ENCODE data around the gene MYCBP2.
A peak's percentile ranks its signal among the peaks of the same experiment; 100 is the strongest.
"Not testable (repeated sequence)": the region's sequence is repeated elsewhere in the genome, so short reads cannot be mapped to it uniquely, and the experiment has no call there.

MYCBP2 gene

GRCh38 chr13:77207943-77208342, 119.0 kb downstream of the MYCBP2 start:
- Mint-ChIP-seq H3K4me1 (ENCODE audit: low read depth in 2 of 2) (peaks cover 3 to 13% of the 10 kb centered on the region in 2 donors), H3K27me3 (no peaks in the 10 kb centered on the region), H3K27ac (peak overlapping the region in 1 of 2 donors; percentile 9), H3K36me3 (ENCODE audit: insufficient read depth) (peaks cover 40% of the 10 kb centered on the region), H3K4me3 (no peak overlapping the region), H3K9me3 (no peaks in the 10 kb centered on the region)
- DNase-seq (no peak), ATAC-seq (replicated peaks) (no peak)

GRCh38 chr13:77198995-77199394, 127.9 kb downstream of the MYCBP2 start:
- not testable (repeated sequence) for H3K9me3 Mint-ChIP-seq; H3K27me3 Mint-ChIP-seq; ATAC-seq (replicated peaks)

GRCh38 chr13:77196052-77196618, 130.8 kb downstream of the MYCBP2 start:
- Mint-ChIP-seq H3K4me1 (ENCODE audit: low read depth in 2 of 2) (peaks cover 0 to 4% of the 10 kb centered on the region in 2 donors), H3K4me3 (no peak overlapping the region), H3K27ac (no peak overlapping the region), H3K36me3 (ENCODE audit: insufficient read depth) (peaks cover 7% of the 10 kb centered on the region), H3K9me3 (no peaks in the 10 kb centered on the region), H3K27me3 (no peaks in the 10 kb centered on the region)
- ATAC-seq (replicated peaks) (no peak), DNase-seq (no peak)

More at GRCh38 chr13:77198995-77199394, 127.9 kb downstream of the MYCBP2 start:
- not testable (repeated sequence) for H3K27ac Mint-ChIP-seq; H3K4me3 Mint-ChIP-seq; H3K36me3 Mint-ChIP-seq (ENCODE audit: insufficient read depth); DNase-seq; H3K4me1 Mint-ChIP-seq (ENCODE audit: low read depth in 2 of 2)

GRCh38 chr13:77190349-77190958, 136.4 kb downstream of the MYCBP2 start:
- peaks cover 3 to 10% of the 10 kb centered on the region in 2 donors for H3K4me1 Mint-ChIP-seq (ENCODE audit: low read depth in 2 of 2)
- no peak overlapping the region for H3K27ac Mint-ChIP-seq
- no peak for DNase-seq
- ATAC-seq (replicated peaks), result no peak
- H3K27me3 Mint-ChIP-seq, result no peaks in the 10 kb centered on the region
- H3K9me3 Mint-ChIP-seq, result no peaks in the 10 kb centered on the region
- H3K36me3 Mint-ChIP-seq (ENCODE audit: insufficient read depth), result peaks cover 38% of the 10 kb centered on the region
- no peak overlapping the region for H3K4me3 Mint-ChIP-seq

GRCh38 chr13:77185721-77186120, 141.2 kb downstream of the MYCBP2 start:
- no peaks in the 10 kb centered on the region for H3K27me3 Mint-ChIP-seq
- ATAC-seq (replicated peaks) (no peak), DNase-seq (no peak)
- H3K4me1 Mint-ChIP-seq (ENCODE audit: low read depth in 2 of 2), result peaks cover 6 to 12% of the 10 kb centered on the region in 2 donors
- peak overlapping the region; percentile 49 for H3K27ac Mint-ChIP-seq
- peaks cover 70% of the 10 kb centered on the region for H3K36me3 Mint-ChIP-seq (ENCODE audit: insufficient read depth)
- no peaks in the 10 kb centered on the region for H3K9me3 Mint-ChIP-seq
- H3K4me3 Mint-ChIP-seq, result no peak overlapping the region

GRCh38 chr13:77184455-77184854, 142.4 kb downstream of the MYCBP2 start:
- Mint-ChIP-seq H3K36me3 (ENCODE audit: insufficient read depth) (peaks cover 82% of the 10 kb centered on the region), H3K27me3 (no peaks in the 10 kb centered on the region), H3K9me3 (no peaks in the 10 kb centered on the region), H3K27ac (peak overlapping the region; percentile 5 to 72), H3K4me3 (no peak overlapping the region), H3K4me1 (ENCODE audit: low read depth in 2 of 2) (peaks cover 6 to 12% of the 10 kb centered on the region in 2 donors)
- DNase-seq, result no peak
- ATAC-seq (replicated peaks), result peak; percentile 45

GRCh38 chr13:77180011-77180410, 146.9 kb downstream of the MYCBP2 start:
- ATAC-seq (replicated peaks) (no peak), DNase-seq (no peak)
- no peak overlapping the region for H3K27ac Mint-ChIP-seq
- H3K9me3 Mint-ChIP-seq, result no peaks in the 10 kb centered on the region
- H3K4me3 Mint-ChIP-seq, result no peak overlapping the region
- H3K27me3 Mint-ChIP-seq, result no peaks in the 10 kb centered on the region
- peaks cover 3 to 6% of the 10 kb centered on the region in 2 donors for H3K4me1 Mint-ChIP-seq (ENCODE audit: low read depth in 2 of 2)
- H3K36me3 Mint-ChIP-seq (ENCODE audit: insufficient read depth), result peaks cover 90% of the 10 kb centered on the region

- Mint-ChIP-seq H3K27ac (no peak overlapping the region), H3K4me1 (ENCODE audit: low read depth in 2 of 2) (peaks cover 0 to 4% of the 10 kb centered on the region in 2 donors), H3K4me3 (no peak overlapping the region), H3K36me3 (ENCODE audit: insufficient read depth) (peaks cover 83% of the 10 kb centered on the region), H3K27me3 (no peaks in the 10 kb centered on the region), H3K9me3 (no peaks in the 10 kb centered on the region)
- ATAC-seq (replicated peaks) (no peak), DNase-seq (no peak)
Observed at GRCh38 chr13:77177646-77178045, 149.2 kb downstream of the MYCBP2 start.

GRCh38 chr13:77176350-77176749, 150.5 kb downstream of the MYCBP2 start:
- DNase-seq (no peak), ATAC-seq (replicated peaks) (no peak)
- Mint-ChIP-seq H3K4me3 (no peak overlapping the region), H3K27ac (no peak overlapping the region), H3K9me3 (no peaks in the 10 kb centered on the region), H3K27me3 (no peaks in the 10 kb centered on the region), H3K36me3 (ENCODE audit: insufficient read depth) (peaks cover 80% of the 10 kb centered on the region), H3K4me1 (ENCODE audit: low read depth in 2 of 2) (peaks cover 5% of the 10 kb centered on the region in 2 donors)

GRCh38 chr13:77172650-77173049, 154.2 kb downstream of the MYCBP2 start:
- Mint-ChIP-seq H3K9me3 (no peaks in the 10 kb centered on the region), H3K36me3 (ENCODE audit: insufficient read depth) (peaks cover 78% of the 10 kb centered on the region), H3K27me3 (no peaks in the 10 kb centered on the region), H3K4me1 (ENCODE audit: low read depth in 2 of 2) (peaks cover 5 to 6% of the 10 kb centered on the region in 2 donors), H3K27ac (peak overlapping the region in 1 of 2 donors; percentile 25), H3K4me3 (no peak overlapping the region)
- DNase-seq (no peak), ATAC-seq (replicated peaks) (peak; percentile 67)

GRCh38 chr13:77171451-77171850, 155.4 kb downstream of the MYCBP2 start:
- Mint-ChIP-seq H3K4me1 (ENCODE audit: low read depth in 2 of 2) (peaks cover 5 to 12% of the 10 kb centered on the region in 2 donors), H3K27ac (peak overlapping the region in 1 of 2 donors; percentile 81), H3K36me3 (ENCODE audit: insufficient read depth) (peaks cover 70% of the 10 kb centered on the region), H3K9me3 (no peaks in the 10 kb centered on the region), H3K4me3 (no peak overlapping the region), H3K27me3 (no peaks in the 10 kb centered on the region)
- ATAC-seq (replicated peaks) (no peak), DNase-seq (no peak)

GRCh38 chr13:77168237-77168636, 158.7 kb downstream of the MYCBP2 start:
- Mint-ChIP-seq H3K4me1 (ENCODE audit: low read depth in 2 of 2) (peaks cover 4 to 17% of the 10 kb centered on the region in 2 donors), H3K36me3 (ENCODE audit: insufficient read depth) (peaks cover 75% of the 10 kb centered on the region), H3K4me3 (no peak overlapping the region), H3K27ac (no peak overlapping the region), H3K9me3 (no peaks in the 10 kb centered on the region), H3K27me3 (no peaks in the 10 kb centered on the region)
- DNase-seq (no peak), ATAC-seq (replicated peaks) (no peak)

- no peak overlapping the region for H3K4me3 Mint-ChIP-seq
- no peaks in the 10 kb centered on the region for H3K27me3 Mint-ChIP-seq
- H3K36me3 Mint-ChIP-seq (ENCODE audit: insufficient read depth), result peaks cover 29% of the 10 kb centered on the region
- H3K27ac Mint-ChIP-seq, result no peak overlapping the region
- H3K9me3 Mint-ChIP-seq, result no peaks in the 10 kb centered on the region
- ATAC-seq (replicated peaks) (no peak), DNase-seq (no peak)
- peaks cover 0 to 5% of the 10 kb centered on the region in 2 donors for H3K4me1 Mint-ChIP-seq (ENCODE audit: low read depth in 2 of 2)
Observed at GRCh38 chr13:77150651-77151050, 176.2 kb downstream of the MYCBP2 start.

- ATAC-seq (replicated peaks) (no peak), DNase-seq (no peak)
- no peak overlapping the region for H3K27ac Mint-ChIP-seq
- H3K4me1 Mint-ChIP-seq (ENCODE audit: low read depth in 2 of 2), result peaks cover 0 to 5% of the 10 kb centered on the region in 2 donors
- peaks cover 49% of the 10 kb centered on the region for H3K36me3 Mint-ChIP-seq (ENCODE audit: insufficient read depth)
- H3K4me3 Mint-ChIP-seq, result no peak overlapping the region
- H3K27me3 Mint-ChIP-seq, result no peaks in the 10 kb centered on the region
- no peaks in the 10 kb centered on the region for H3K9me3 Mint-ChIP-seq
Observed at GRCh38 chr13:77143431-77143830, 183.5 kb downstream of the MYCBP2 start.

All from effector memory CD8-positive, alpha-beta T cell (primary cell).